ENCODE results near the gene SULT1C2. TPM values are rescaled to one million over a fixed set of nuclear protein-coding genes. Genes with fewer than 3 reads are reported as not detected.
A peak's percentile ranks its signal among the peaks of the same experiment; 100 is the strongest.
"Not testable (repeated sequence)": the region's sequence is repeated elsewhere in the genome, so short reads cannot be mapped to it uniquely, and the experiment has no call there.

Gene SULT1C2
- total and polyA plus RNA-seq, 2 experiments from 2014 or later = 15.3 to 25.1 TPM

GRCh38 chr2:108278631-108279030, 10.1 kb upstream of the SULT1C2 start:
- TF ChIP-seq, protein P1, sequence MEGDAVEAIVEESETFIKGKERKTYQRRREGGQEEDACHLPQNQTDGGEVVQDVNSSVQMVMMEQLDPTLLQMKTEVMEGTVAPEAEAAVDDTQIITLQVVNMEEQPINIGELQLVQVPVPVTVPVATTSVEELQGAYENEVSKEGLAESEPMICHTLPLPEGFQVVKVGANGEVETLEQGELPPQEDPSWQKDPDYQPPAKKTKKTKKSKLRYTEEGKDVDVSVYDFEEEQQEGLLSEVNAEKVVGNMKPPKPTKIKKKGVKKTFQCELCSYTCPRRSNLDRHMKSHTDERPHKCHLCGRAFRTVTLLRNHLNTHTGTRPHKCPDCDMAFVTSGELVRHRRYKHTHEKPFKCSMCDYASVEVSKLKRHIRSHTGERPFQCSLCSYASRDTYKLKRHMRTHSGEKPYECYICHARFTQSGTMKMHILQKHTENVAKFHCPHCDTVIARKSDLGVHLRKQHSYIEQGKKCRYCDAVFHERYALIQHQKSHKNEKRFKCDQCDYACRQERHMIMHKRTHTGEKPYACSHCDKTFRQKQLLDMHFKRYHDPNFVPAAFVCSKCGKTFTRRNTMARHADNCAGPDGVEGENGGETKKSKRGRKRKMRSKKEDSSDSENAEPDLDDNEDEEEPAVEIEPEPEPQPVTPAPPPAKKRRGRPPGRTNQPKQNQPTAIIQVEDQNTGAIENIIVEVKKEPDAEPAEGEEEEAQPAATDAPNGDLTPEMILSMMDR (IDR thresholded peaks at IDR 0.05; ENCODE audit: poor library complexity) = no peak
- no peak for TF ChIP-seq EZH2phosphoT487 (IDR thresholded peaks at IDR 0.05; ENCODE audit: low read depth, severe bottlenecking, unreplicated experiment)
- TF ChIP-seq EZH2 (IDR thresholded peaks at IDR 0.05; ENCODE audit: borderline replicate concordance) = no peak
- Histone ChIP-seq H3K4me2 (no peak overlapping the region), H3K79me2 (peaks cover 9% of the 10 kb centered on the region), H3K4me1 (ENCODE audit: insufficient read depth) (no peaks in the 10 kb centered on the region), H3K9me2 (replicated peaks; ENCODE audit: insufficient read depth) (no peaks in the 10 kb centered on the region), H2AFZ (no peak overlapping the region), H3K27me3 (no peaks in the 10 kb centered on the region), H3K36me3 (replicated peaks; ENCODE audit: insufficient read depth, low read depth) (no peaks in the 10 kb centered on the region), H4K20me1 (ENCODE audit: insufficient read depth, poor library complexity, severe bottlenecking) (no peaks in the 10 kb centered on the region), H3K4me3 (no peak overlapping the region), H3K27ac (no peak overlapping the region), H3K9me3 (ENCODE audit: low read depth) (no peaks in the 10 kb centered on the region)
- DNase-seq (ENCODE audit: low spot score) = no peak
- 80% methylated on average over 2 of the region's 2 CpGs for WGBS (ENCODE audit: low lambda C conversion rate, missing lambda C conversion rate)

DNA sequence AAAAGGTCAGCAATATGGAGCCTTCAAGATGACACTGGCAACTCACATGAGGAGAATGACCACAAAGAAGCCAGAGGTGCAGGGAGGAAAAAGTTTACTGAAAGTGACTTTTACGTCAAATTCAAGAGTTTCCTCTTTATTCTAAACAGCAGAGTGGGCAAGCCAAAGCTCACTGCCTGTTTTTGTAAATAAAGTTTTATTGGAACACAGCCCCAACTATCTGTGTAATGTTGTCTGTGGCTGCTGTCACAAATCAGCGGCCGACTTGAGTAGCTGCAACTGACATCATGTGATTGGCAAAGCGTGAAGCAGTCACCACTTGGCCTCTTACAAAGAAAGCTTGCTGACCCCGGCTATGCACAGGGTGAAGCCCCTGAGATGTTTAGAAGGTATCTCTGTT, 9.2 kb upstream of the SULT1C2 start:
- no peaks in the 10 kb centered on the region for H3K4me1 ChIP-seq (ENCODE audit: insufficient read depth)
- no peak overlapping the region for H3K27ac ChIP-seq
- no peak overlapping the region for H3K4me2 ChIP-seq
- DNase-seq (ENCODE audit: low spot score) = no peak
- H4K20me1 ChIP-seq (ENCODE audit: insufficient read depth, poor library complexity, severe bottlenecking) = no peaks in the 10 kb centered on the region
- no peak overlapping the region for H2AFZ ChIP-seq
- H3K4me3 ChIP-seq = no peak overlapping the region
- H3K36me3 ChIP-seq (replicated peaks; ENCODE audit: insufficient read depth, low read depth) = no peaks in the 10 kb centered on the region
- no peaks in the 10 kb centered on the region for H3K9me3 ChIP-seq (ENCODE audit: low read depth)
- 88% methylated on average over 5 of the region's 5 CpGs for WGBS (ENCODE audit: low lambda C conversion rate, missing lambda C conversion rate)
- H3K9me2 ChIP-seq (replicated peaks; ENCODE audit: insufficient read depth) = no peaks in the 10 kb centered on the region
- TF ChIP-seq, protein P1 (IDR thresholded peaks at IDR 0.05; ENCODE audit: poor library complexity) = no peak
- TF ChIP-seq EZH2phosphoT487 (IDR thresholded peaks at IDR 0.05; ENCODE audit: low read depth, severe bottlenecking, unreplicated experiment) = no peak
- TF ChIP-seq EZH2 (IDR thresholded peaks at IDR 0.05; ENCODE audit: borderline replicate concordance) = no peak
- no peaks in the 10 kb centered on the region for H3K27me3 ChIP-seq
- peaks cover 11% of the 10 kb centered on the region for H3K79me2 ChIP-seq

DNA sequence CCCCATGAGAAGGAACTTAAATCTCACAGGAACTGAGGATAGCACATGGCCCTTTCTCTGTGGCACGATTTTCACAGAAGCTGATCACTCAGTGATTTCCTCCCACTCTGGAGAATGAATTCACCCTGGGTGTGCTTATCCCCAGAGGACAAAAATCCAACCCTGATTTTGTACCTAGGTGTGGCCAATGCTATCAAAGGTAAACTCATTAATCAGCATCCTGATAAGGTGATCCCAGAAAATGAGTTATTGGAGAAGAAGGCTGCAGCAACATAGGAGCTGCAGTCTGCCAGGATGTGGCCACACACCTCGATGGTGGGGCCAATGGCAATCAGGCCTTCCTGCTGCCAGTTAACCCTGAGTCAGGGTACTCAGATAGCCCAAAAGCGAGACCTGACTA, 8.2 kb upstream of the SULT1C2 start:
- H3K4me1 ChIP-seq (ENCODE audit: insufficient read depth) = no peaks in the 10 kb centered on the region
- no peaks in the 10 kb centered on the region for H3K9me3 ChIP-seq (ENCODE audit: low read depth)
- no peaks in the 10 kb centered on the region for H4K20me1 ChIP-seq (ENCODE audit: insufficient read depth, poor library complexity, severe bottlenecking)
- DNase-seq (ENCODE audit: low spot score) = no peak
- WGBS (ENCODE audit: low lambda C conversion rate, missing lambda C conversion rate) = 70% methylated on average over 3 of the region's 3 CpGs
- no peak overlapping the region for H3K4me2 ChIP-seq
- no peaks in the 10 kb centered on the region for H3K27me3 ChIP-seq
- peaks cover 9% of the 10 kb centered on the region for H3K79me2 ChIP-seq
- H3K36me3 ChIP-seq (replicated peaks; ENCODE audit: insufficient read depth, low read depth) = no peaks in the 10 kb centered on the region
- H3K4me3 ChIP-seq = no peak overlapping the region
- H3K27ac ChIP-seq = peak overlapping the region; percentile 16
- TF ChIP-seq, protein P1 (IDR thresholded peaks at IDR 0.05; ENCODE audit: poor library complexity) = no peak
- no peak for TF ChIP-seq EZH2phosphoT487 (IDR thresholded peaks at IDR 0.05; ENCODE audit: low read depth, severe bottlenecking, unreplicated experiment)
- TF ChIP-seq EZH2 (IDR thresholded peaks at IDR 0.05; ENCODE audit: borderline replicate concordance) = no peak
- H2AFZ ChIP-seq = no peak overlapping the region
- H3K9me2 ChIP-seq (replicated peaks; ENCODE audit: insufficient read depth) = no peaks in the 10 kb centered on the region

DNA sequence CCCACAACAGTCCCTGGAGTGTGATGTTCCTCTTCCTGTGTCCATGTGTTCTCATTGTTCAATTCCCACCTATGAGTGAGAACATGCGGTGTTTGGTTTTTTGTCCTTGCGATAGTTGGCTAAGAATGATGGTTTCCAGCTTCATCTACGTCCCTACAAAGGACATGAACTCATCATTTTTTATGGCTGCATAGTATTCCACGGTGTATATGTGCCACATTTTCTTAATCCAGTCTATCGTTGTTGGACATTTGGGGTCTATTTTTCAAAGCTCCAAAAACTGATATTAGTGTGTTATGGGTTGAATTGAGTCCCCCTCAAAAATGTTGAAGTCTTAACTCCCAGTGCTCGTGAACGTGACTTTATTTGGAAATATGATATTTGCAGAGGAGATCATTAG, 4.1 kb upstream of the SULT1C2 start:
- H3K9me3 ChIP-seq (ENCODE audit: low read depth); H3K27me3 ChIP-seq; H2AFZ ChIP-seq; H3K36me3 ChIP-seq (replicated peaks; ENCODE audit: insufficient read depth, low read depth); H3K9me2 ChIP-seq (replicated peaks; ENCODE audit: insufficient read depth); DNase-seq (ENCODE audit: low spot score); H4K20me1 ChIP-seq (ENCODE audit: insufficient read depth, poor library complexity, severe bottlenecking); H3K27ac ChIP-seq; H3K4me1 ChIP-seq (ENCODE audit: insufficient read depth); H3K4me2 ChIP-seq; H3K4me3 ChIP-seq: not testable (repeated sequence)
- peaks cover 27% of the 10 kb centered on the region for H3K79me2 ChIP-seq
- 93% methylated on average over 7 of the region's 7 CpGs for WGBS (ENCODE audit: low lambda C conversion rate, missing lambda C conversion rate)

All from hepatocyte (in vitro differentiated cells).